ENCODE data around the gene BRD1. TPM values are rescaled to one million over a fixed set of nuclear protein-coding genes. Genes with fewer than 3 reads are reported as not detected.
A peak's percentile ranks its signal among the peaks of the same experiment; 100 is the strongest.

The BRD1 gene
- total RNA-seq, 2 experiments from 2014 or later: 24.5 to 29.0 TPM

DNA sequence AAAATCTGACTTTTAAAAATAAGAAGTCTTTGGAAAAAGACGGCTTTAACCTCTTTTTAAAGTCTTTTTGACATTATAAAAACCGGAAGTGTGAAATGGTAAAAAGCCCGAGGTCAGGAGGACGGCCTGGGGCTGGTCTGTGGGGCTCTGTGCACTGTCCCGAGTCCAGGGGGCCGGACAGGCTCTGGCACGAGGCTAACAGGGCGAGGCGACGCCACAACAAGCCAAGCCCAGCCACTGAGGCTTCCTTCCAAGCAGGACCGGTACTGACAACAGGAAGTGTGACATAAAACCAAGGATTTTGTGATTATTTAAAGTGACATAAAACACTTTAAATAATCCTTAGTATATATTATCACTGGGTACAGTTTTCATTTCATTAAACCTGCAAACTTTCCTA is 39.2 kb downstream of the BRD1 start:
- Mint-ChIP-seq H3K4me1 (ENCODE audit: low read depth) (peaks cover 47% of the 10 kb centered on the region), H3K27ac (peak overlapping the region; percentile 83), H3K4me3 (no peak overlapping the region), H3K36me3 (ENCODE audit: low read depth) (peaks cover 35% of the 10 kb centered on the region), H3K9me3 (no peaks in the 10 kb centered on the region), H3K27me3 (no peaks in the 10 kb centered on the region)
- DNase-seq (no peak), ATAC-seq (no peak)
- intact Hi-C loops (cut with micrococcal nuclease): no loop called here
- CTCF ChIA-PET: interaction anchor here (1.9 kb wide), 1 partner anchor 21 kb away, joined by 11 read pairs; no protein-coding TSS in a partner anchor
- TF ChIP-seq CTCF (IDR thresholded peaks at IDR 0.05): no peak
- POLR2A ChIA-PET: no interaction called here

GRCh38 chr22:49787861-49788260 is 39.8 kb downstream of the BRD1 start:
- H3K9me3 Mint-ChIP-seq: no peaks in the 10 kb centered on the region

DNA sequence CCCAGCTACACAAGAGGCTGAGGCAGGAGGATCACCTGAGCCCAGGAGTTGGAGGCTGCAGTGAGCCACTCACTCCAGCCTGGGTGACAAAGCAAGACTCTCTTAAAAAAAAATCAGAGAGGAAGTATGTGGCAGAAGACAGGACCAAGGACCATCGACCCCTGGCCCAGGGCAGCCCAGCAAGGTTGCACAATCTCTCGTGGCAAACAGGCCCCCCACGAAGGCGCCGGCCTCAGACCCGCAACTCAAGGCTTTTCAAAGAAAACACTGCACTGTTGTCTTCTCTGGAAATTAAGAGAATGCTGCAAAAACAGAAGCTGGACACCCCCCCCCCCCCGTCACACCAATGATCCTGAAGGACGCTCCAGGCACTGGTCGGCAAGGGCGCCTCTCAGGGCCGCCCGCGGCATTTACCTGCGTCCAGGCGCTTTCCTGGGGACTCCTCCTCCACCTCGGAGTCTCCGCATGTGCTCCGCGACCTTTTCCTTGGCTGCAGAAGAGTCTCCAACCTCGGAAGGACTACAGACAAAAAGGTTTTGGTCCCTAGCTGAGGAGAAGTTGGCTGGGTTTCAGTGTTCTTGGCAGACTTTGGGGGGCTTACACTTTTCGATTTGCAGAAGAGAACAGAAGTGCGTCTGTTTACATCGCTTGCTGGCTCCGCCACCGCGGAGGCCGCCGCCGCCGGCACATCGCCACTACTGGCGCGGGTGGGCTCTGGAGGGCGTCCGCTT is 40.5 kb downstream of the BRD1 start:
- peaks cover 31% of the 10 kb centered on the region for H3K36me3 Mint-ChIP-seq (ENCODE audit: low read depth)
- POLR2A ChIA-PET: no interaction called here

More at GRCh38 chr22:49787861-49788260, 39.8 kb downstream of the BRD1 start:
- no peak for DNase-seq
- Mint-ChIP-seq H3K4me1 (ENCODE audit: low read depth) (peaks cover 49% of the 10 kb centered on the region), H3K4me3 (no peak overlapping the region), H3K27ac (peak overlapping the region; percentile 40), H3K36me3 (ENCODE audit: low read depth) (peaks cover 33% of the 10 kb centered on the region), H3K27me3 (no peaks in the 10 kb centered on the region)
- TF ChIP-seq CTCF (IDR thresholded peaks at IDR 0.05): no peak
- intact Hi-C loops (cut with micrococcal nuclease): no loop called here
- no peak for ATAC-seq
- CTCF ChIA-PET: interaction anchor here (1.5 kb wide), 1 partner anchor 21 kb away, joined by 4 read pairs; no protein-coding TSS in a partner anchor
- POLR2A ChIA-PET: no interaction called here

DNA sequence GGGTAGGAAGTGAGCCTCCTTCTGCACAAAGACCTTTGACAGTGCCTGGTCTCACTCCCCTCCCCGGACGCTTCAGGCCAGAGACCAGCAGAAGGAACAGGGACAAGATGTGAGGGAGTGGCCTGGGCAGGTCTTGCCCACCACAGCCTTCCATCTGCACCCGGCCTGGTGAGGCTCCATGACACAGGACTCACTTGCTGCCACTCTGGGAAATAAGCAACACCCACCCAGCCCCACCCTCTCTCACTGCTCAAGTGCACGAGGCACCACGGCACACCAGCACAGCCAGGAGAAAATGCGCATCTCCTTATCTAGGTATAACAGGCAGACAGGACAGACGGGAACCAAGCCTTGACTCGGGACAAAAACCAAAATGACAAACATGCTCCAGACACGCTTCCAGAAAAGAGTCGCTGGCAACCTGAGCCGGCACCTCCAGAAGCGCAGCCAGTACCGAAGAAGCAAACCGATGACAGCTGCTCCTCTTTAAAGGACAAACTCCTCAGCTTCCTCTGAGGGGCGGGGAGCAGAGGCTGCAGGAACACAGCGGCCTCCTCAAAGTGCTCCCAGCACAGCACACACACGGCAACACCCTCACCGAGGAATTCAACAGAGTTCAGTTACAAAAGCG is 41.7 kb downstream of the BRD1 start:
- DNase-seq (no peak), ATAC-seq (no peak)
- ChIA-PET CTCF (no interaction called here), POLR2A (no interaction called here)
- intact Hi-C loops (cut with micrococcal nuclease): no loop called here
- Mint-ChIP-seq H3K9me3 (no peaks in the 10 kb centered on the region), H3K4me3 (no peak overlapping the region), H3K36me3 (ENCODE audit: low read depth) (peaks cover 28% of the 10 kb centered on the region), H3K4me1 (ENCODE audit: low read depth) (peaks cover 44% of the 10 kb centered on the region), H3K27ac (no peak overlapping the region), H3K27me3 (no peaks in the 10 kb centered on the region)
- no peak for TF ChIP-seq CTCF (IDR thresholded peaks at IDR 0.05)

More for the DNA sequence above, 40.5 kb downstream of the BRD1 start:
- DNase-seq (no peak), ATAC-seq (no peak)
- TF ChIP-seq CTCF (IDR thresholded peaks at IDR 0.05): no peak
- H3K9me3 Mint-ChIP-seq: no peaks in the 10 kb centered on the region
- CTCF ChIA-PET: interaction anchor here (1.5 kb wide), 1 partner anchor 20 kb away, joined by 4 read pairs; no protein-coding TSS in a partner anchor
- H3K4me1 Mint-ChIP-seq (ENCODE audit: low read depth): peaks cover 49% of the 10 kb centered on the region
- H3K4me3 Mint-ChIP-seq: no peak overlapping the region
- peak overlapping the region; percentile 25 for H3K27ac Mint-ChIP-seq
- intact Hi-C loops (cut with micrococcal nuclease): no loop called here
- H3K27me3 Mint-ChIP-seq: no peaks in the 10 kb centered on the region

- Mint-ChIP-seq H3K27me3 (no peaks in the 10 kb centered on the region), H3K4me3 (no peak overlapping the region), H3K36me3 (ENCODE audit: low read depth) (peaks cover 22% of the 10 kb centered on the region), H3K27ac (no peak overlapping the region), H3K4me1 (ENCODE audit: low read depth) (peaks cover 35% of the 10 kb centered on the region), H3K9me3 (no peaks in the 10 kb centered on the region)
- ATAC-seq (no peak), DNase-seq (no peak)
- ChIA-PET POLR2A (interaction anchor here (1.2 kb wide), 1 partner anchor 11 kb away, joined by 3 read pairs; no protein-coding TSS in a partner anchor), CTCF (no interaction called here)
- intact Hi-C loops (cut with micrococcal nuclease): no loop called here
- no peak for TF ChIP-seq CTCF (IDR thresholded peaks at IDR 0.05)
These were observed 42.6 kb downstream of the BRD1 start for GRCh38 chr22:49785046-49785521.

Measured in activated CD8-positive, alpha-beta T cell treated with anti-CD3 and anti-CD28 coated beads for 36 hours (primary cell).